GM18868 (cell line): ENCODE data around the gene SYT15B.
"Not testable (repeated sequence)": the region's sequence is repeated elsewhere in the genome, so short reads cannot be mapped to it uniquely, and the experiment has no call there.

Experiments
- ATAC-seq: cut with Tn5 transposase; IDR thresholded peaks from one replicate; pipeline ENCODE4 v1.9.1; 2021; ENCODE audit warnings: mild to moderate bottlenecking, moderate library complexity; ENCODE audit not compliant: unreplicated experiment

The SYT15B gene

DNA sequence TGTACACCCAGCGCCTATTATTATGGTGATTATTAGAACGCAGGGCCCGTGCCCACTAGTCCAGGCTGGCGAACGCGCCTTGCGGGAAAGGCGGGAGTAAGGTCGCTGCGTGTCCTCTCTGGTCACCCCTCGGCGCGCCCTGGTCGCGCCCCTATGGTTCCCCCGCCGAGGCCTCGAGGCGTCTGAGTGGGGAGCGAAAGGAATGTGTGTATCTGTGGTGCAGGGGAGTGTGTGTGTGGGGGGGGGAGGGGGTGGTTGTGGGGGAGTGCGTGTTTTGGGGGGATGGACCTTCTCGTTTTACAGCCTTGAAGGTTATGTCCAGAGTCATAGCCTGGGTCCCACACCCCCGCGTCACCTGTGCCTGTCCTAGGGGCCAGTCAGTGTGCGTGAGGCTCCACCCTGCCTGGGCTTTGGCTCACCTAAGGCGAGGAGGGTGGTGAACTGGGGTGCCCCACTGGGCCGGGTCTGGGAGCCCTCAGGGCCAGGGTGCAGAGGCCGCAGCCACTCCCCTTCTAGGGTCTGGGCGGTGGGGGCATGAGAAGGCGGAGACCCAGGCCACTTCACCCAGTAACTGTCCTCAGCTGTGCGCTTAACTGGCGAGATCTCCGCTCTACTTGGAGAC lies at the start of gene SYT15B:
Gene SYT15B, minus strand, starts transcription at position 39 of the 622 bp plus-strand sequence. CDS start 952 bp downstream, outside the sequence.
- not testable (repeated sequence) for ATAC-seq

- ATAC-seq, result not testable (repeated sequence)
These were observed 16.2 kb upstream of the SYT15B start for GRCh38 chr10:47779590-47779989.

GRCh38 chr10:47775361-47776231 lies 12.2 kb upstream of the SYT15B start:
- not testable (repeated sequence) for ATAC-seq

- ATAC-seq, result not testable (repeated sequence)
These were observed 7.4 kb upstream of the SYT15B start for GRCh38 chr10:47770745-47771144.

GRCh38 chr10:47768578-47769115 lies 5.3 kb upstream of the SYT15B start:
- not testable (repeated sequence) for ATAC-seq

DNA sequence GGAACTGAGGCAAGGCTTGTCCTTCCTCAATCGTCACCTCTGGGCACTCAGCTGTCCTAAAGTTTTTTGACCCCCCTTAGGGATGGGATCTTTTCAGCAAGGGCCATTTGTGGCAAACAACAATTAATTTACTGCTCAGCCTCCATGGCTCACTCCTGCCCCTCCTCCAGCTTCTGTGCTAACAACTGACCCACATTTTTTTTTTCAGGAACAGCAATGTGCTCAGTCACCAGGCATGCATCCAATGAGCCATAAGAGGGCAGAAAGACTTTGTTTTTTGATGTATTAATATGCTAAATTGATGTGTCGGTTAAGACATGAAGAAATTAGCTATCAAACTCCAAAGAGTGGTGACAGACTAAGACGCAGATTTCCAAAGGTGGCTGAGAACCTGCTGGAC lies 4.7 kb upstream of the SYT15B start:
- ATAC-seq, result not testable (repeated sequence)

GRCh38 chr10:47767236-47767635 lies 3.8 kb upstream of the SYT15B start:
- ATAC-seq, result not testable (repeated sequence)

DNA sequence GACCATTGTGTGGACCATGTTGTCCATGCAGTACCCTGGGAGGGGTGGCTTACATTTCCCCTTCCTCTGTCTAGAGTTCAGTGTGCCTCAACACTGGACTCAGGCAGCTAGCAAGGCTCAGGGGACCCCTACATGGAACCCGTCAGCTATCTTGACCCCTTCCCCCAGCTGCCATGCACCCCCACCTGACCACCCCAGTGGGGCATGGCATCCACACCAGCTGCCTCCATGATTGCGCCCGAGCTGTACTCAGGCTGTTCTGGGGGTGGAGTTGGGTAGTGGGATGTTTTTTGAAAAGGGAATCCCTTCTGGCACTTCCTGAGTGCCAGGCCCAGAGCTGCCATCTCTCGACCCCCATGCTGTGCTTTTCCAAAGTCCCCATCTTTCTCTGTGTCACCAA lies 1.8 kb upstream of the SYT15B start:
- ATAC-seq, result not testable (repeated sequence)

- not testable (repeated sequence) for ATAC-seq
These were observed 478 bp downstream of the SYT15B start for GRCh38 chr10:47762674-47763553.

- ATAC-seq, result not testable (repeated sequence)
These were observed 4.5 kb downstream of the SYT15B start for GRCh38 chr10:47758855-47759254.

DNA sequence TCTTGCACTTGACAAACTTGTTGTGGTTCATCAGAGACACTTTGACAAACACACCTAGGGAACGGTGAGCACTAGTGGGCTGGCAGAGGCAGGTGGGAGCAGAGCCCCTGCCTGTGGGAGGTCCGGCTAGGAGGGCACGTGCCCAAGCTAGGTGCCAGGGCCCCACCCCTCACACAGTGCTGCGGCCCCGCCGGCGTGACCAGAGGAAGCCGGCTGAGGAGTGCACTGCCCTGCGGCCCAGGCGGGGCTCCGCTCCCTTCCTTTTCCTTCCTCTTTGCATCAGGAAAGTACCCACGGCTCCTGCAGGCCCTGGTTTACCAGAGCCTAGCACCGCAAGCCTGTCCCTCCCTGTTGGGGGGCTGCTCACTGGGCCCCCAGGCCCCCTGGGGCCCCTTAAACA lies 7.2 kb downstream of the SYT15B start:
- ATAC-seq, result not testable (repeated sequence)

DNA sequence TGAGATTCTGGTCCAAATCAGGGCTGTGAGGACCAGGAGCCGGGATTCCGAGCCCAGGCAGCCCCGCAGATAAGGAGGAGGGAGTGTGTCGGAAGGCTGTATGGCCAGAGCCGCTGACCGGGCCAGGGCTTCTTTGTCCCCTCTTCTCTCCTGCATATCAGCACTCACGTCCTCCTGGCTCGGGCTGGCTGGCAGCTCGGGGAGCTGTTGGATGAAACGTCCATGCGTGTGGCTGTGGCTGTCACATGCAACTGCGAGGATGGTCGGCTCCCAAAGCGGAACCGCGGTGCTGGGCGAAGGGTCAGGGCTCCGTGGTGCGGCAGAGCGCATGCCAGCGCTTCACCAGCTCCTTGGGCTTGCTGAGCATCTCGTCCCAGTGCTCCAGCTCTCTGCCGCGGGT lies 9.5 kb downstream of the SYT15B start:
- ATAC-seq, result not testable (repeated sequence)

- not testable (repeated sequence) for ATAC-seq
These were observed 10.2 kb downstream of the SYT15B start for GRCh38 chr10:47753176-47753575.

- not testable (repeated sequence) for ATAC-seq
These were observed 11.6 kb downstream of the SYT15B start for GRCh38 chr10:47751821-47752220.

GRCh38 chr10:47750360-47750759 lies 13.0 kb downstream of the SYT15B start:
- not testable (repeated sequence) for ATAC-seq

DNA sequence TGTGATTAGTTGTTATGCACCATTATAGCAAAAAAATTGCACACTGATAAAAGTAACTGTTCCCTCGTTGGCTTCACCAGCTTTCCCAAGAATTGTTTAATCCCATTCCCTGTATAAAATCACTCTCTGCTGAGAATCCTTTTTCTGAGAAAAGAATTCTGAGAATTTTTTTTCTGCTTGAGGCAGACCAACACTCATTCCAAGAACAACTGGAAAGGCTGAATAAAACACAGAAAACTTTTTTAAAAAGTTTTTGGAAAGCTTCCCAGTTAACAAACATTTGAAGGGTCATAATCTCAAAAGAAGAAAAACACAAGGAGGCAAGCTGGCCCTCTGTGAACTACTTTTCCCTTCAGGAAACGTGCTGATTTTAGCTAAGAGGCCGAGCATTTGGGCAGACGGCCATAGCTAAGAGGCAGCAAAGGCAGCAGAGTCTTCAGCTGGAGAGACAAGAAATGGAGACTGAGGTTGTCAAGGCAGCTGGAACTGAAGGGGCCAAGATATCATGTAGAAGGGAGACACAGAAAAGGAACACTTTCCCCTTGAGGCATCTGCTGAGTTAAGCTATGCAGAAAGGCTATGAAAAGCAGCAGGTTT lies 16.5 kb downstream of the SYT15B start:
- not testable (repeated sequence) for ATAC-seq

DNA sequence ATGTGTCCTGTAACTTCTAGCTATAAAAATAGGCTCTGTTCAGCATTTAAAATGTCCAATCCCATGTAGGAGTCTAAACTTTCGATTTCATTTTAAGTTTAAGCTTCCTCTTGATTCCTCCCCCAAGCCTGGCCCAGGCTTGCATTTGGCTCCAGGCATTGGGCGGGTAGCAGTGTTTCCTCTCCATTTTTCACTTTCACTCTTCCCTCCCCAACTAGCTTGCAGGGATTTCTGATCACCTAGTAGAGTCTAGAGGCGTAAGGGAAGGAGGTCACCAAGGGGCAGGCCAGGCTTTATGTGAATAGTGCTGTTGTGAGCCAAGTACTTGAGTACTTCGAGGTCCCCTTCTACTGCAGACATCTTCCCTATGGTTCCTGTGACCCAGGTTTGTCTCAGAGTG lies 18.5 kb downstream of the SYT15B start:
- not testable (repeated sequence) for ATAC-seq

GRCh38 chr10:47743611-47744550 lies 19.5 kb downstream of the SYT15B start:
- ATAC-seq, result peak; percentile 88

DNA sequence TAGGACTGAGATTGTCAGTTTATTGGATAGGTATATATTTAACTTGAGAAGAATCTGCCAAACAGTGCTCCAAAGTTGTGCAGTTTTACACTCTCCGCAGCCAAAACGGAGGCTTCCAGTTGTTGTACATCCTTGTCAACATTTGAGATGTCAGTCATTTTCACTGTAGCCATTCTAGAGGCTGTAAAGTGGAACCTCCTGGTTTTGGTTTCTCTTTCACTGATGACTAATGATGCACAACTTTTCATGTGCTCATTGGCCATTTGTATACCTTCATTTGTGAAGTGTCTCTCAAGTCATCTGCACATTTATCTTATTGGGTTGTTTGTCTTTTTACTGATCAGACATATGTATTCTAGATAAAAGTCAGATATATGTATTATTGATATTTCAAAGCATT lies 22.5 kb downstream of the SYT15B start:
- peak; percentile 50 for ATAC-seq
